Measurements from ENCODE around the gene GP5.

GP5 gene

DNA sequence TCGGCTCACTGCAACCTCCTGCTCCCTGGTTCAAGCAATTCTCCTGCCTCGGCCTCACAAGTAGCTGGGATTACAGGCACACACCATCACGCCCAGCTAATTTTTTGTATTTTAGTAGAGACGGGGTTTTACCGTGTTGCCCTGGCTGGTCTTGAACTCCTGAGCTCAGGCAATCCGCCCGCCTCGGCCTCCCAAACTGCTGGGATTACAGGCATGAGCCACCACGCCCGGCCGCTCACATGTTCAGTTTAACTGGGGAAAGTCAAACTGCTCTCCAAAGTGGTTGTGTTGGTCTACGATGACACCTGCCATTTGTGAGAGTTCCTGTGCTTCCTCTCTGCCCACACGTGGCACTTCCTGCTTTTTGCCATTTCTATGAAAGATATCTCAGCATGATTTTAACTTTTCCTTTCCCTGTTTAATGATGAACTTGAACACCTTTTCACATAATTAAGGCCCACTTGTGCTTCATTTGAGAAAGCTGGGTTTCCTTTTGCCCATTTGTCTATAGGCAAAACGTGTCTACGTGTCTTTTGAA is 877 bp upstream of the GP5 start:
- TF ChIP-seq, protein P1, sequence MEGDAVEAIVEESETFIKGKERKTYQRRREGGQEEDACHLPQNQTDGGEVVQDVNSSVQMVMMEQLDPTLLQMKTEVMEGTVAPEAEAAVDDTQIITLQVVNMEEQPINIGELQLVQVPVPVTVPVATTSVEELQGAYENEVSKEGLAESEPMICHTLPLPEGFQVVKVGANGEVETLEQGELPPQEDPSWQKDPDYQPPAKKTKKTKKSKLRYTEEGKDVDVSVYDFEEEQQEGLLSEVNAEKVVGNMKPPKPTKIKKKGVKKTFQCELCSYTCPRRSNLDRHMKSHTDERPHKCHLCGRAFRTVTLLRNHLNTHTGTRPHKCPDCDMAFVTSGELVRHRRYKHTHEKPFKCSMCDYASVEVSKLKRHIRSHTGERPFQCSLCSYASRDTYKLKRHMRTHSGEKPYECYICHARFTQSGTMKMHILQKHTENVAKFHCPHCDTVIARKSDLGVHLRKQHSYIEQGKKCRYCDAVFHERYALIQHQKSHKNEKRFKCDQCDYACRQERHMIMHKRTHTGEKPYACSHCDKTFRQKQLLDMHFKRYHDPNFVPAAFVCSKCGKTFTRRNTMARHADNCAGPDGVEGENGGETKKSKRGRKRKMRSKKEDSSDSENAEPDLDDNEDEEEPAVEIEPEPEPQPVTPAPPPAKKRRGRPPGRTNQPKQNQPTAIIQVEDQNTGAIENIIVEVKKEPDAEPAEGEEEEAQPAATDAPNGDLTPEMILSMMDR (IDR thresholded peaks at IDR 0.05; ENCODE audit: low read depth, low read length) = no peak
- DNase-seq (ENCODE audit: extremely low read depth, low read depth) = no peak

DNA sequence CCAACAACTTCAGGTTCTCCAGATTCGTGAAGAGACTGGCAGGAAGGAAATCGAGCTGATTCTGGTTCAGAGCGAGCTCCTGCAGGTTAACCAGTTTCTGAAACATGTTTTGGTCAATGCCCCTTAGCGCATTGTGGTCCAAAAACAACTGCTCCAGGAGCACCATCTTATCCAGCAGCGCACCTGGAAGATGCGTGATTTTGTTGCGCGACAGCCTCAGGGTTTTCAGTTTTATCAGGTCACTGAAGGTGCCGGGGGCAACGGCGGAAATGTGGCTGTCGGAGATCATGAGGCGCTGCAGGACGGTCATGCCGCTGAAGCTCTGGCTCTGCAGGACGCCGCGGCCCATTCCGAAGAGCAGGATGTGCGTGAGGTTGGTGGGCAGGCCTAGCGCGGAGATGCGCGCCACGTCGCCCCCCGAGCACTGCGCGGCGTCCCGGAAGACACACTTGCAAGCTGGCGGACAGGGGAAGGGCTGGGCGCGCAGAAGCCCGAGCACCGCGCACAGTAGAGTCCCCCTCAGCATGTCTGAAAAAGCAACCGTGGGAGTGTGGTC is 1.2 kb downstream of the GP5 start:
- TF ChIP-seq, protein P1 (IDR thresholded peaks at IDR 0.05; ENCODE audit: low read depth, low read length) = no peak
- no peak for DNase-seq (ENCODE audit: extremely low read depth, low read depth)

- TF ChIP-seq, protein P1 (IDR thresholded peaks at IDR 0.05; ENCODE audit: low read depth, low read length) = no peak
Measured at GRCh38 chr3:194396859-194397756, 2.0 kb downstream of the GP5 start.

GRCh38 chr3:194396539-194396858 is 2.6 kb downstream of the GP5 start:
- TF ChIP-seq, protein P1 (IDR thresholded peaks at IDR 0.05; ENCODE audit: low read depth, low read length) = no peak
- DNase-seq (ENCODE audit: extremely low read depth, low read depth) = no peak

More at GRCh38 chr3:194396859-194397756, 2.0 kb downstream of the GP5 start:
- DNase-seq (ENCODE audit: extremely low read depth, low read depth) = no peak

- TF ChIP-seq, protein P1 (IDR thresholded peaks at IDR 0.05; ENCODE audit: low read depth, low read length) = no peak
- DNase-seq (ENCODE audit: extremely low read depth, low read depth) = peak; percentile 68
Measured at GRCh38 chr3:194395778-194396538, 3.1 kb downstream of the GP5 start.

DNA sequence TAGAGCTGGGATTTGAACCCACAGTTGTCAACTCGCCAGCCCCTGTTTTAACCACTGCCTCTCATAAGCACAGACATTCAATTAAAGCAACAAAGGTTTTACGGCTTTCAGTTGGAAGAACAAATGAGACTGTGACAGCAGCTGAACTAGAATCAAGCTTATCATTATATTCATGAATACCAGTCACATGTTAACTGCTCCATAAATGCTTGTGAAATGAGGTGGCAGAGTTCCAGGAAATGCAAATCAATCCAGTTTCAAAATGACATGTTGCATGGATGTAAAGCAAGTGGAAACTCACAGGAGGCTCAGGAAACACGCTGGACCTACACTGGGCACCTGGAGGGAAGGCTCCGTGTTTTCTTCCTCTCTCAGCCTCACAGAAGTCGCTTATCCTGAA is 3.9 kb downstream of the GP5 start:
- TF ChIP-seq, protein P1 (IDR thresholded peaks at IDR 0.05; ENCODE audit: low read depth, low read length) = no peak
- no peak for DNase-seq (ENCODE audit: extremely low read depth, low read depth)
